Measurements from ENCODE around the gene SLC6A19.
"Not testable (repeated sequence)": the region's sequence is repeated elsewhere in the genome, so short reads cannot be mapped to it uniquely, and the experiment has no call there.

Gene SLC6A19

DNA sequence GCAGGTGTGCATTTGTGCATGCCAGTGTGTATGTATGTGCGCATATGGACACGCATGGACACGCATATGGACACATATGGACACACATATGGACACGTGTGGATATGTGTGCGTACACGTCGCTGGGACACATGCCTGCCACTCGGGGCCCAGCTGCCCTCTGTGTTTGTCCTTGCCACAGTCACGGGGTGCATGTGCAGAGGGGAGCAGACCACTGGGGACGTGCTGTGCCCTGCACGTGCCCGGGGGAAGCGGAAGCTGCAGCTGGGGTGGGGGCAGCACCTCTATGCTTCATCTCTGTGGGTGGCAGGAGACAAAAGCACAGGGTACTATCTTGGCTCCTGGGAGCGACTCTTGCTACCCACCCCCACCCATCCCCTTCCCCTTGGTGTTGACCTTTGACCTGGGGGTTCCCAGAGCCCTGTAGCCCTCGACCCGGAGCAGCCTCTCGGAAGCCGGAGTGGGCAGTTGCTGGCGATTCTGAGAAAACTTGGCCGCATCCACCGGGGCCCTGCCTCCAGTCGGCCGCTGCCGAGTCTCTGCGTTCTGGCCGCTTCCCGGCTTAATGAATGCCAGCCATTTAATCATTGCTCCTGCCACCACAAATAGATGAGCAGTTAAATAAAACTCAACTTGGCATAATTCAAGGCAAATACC, 21.4 kb downstream of the SLC6A19 start:
- DNase-seq (ENCODE audit: low spot score), result no peak

DNA sequence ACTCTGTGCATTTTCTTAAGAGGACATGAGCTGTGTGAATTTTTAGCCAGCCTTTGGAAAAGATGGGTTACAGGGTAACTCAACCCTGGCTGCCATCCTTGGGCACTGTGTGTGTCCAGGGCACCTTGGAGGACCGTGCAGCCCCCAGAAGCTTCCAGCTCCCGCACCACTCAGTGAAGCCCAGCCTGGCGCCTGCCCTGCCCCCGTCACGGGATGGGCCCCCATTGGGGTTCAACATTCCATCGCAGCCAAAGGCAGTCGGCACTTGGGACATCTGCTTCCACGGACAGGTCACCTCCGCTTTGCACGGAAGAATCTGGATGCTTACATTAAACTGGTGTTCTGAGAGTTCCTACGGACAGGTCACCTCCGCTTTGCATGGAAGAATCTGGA, 21.9 kb downstream of the SLC6A19 start:
- no peak for DNase-seq (ENCODE audit: low spot score)

DNA sequence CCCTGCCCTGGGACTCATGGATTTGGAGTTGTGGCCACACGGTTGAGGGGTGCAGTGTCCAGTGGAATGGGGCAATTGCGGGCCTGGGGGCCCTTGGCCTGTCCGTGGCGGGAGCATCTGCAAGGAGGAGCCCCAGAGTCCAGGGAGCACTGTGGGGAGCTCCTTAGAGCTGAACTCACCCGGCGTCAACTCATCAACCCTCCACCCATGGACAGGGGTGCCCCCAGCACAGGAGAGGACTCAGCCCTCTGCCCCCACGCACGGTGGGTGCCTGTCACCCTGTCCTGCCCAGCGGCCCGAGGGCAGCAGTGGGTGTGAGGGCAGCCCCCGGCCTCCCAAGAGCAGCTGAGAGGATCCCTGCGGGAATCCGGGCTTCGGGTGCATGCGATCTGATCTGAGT, 23.2 kb downstream of the SLC6A19 start:
- no peak for DNase-seq (ENCODE audit: low spot score)

DNA sequence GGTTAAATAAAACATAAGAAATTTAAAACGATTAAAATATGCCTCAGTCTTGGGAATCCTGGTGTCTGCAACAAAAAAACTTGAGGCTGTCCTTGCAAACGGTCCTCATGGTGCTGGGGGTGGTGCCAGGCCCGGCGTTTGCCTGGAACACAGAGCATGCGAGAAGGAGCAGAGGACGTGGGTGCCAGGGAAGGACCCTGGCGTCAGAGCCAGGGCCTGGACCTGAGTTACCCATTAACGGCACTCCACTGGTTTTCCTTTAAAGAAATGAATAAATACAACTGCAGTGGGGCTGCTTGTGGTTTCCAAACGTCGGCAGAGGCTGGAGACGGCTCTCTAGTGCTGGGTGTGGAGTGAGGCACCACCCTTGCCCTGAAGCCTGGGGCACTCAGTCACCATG, 23.7 kb downstream of the SLC6A19 start, which contains the start of gene SLC6A18:
Gene SLC6A18 (plus strand): TSS at position 301 of the 400 bp plus-strand sequence. CDS start 97 bp downstream, at position 398.
- no peak for DNase-seq (ENCODE audit: low spot score)

DNA sequence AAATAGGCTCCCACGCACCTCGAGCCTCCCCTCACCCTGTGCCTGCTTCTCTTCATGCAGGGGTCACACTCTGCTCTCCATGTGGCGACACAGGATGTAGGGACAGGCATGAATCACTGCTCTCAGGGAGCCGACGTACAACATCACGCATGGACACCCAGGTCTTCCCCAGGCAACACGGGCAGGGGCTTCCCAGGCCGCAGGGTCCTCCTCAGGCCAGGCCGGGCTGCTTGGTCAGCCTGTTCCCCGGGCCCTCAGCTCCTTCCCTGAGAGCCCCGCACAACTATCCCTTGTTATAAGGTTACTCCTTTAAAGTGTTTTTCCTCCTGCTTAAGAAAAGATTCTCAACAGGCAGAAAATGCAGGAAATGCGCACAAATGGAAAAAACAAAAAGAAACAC, 24.8 kb downstream of the SLC6A19 start:
- no peak for DNase-seq (ENCODE audit: low spot score)

DNA sequence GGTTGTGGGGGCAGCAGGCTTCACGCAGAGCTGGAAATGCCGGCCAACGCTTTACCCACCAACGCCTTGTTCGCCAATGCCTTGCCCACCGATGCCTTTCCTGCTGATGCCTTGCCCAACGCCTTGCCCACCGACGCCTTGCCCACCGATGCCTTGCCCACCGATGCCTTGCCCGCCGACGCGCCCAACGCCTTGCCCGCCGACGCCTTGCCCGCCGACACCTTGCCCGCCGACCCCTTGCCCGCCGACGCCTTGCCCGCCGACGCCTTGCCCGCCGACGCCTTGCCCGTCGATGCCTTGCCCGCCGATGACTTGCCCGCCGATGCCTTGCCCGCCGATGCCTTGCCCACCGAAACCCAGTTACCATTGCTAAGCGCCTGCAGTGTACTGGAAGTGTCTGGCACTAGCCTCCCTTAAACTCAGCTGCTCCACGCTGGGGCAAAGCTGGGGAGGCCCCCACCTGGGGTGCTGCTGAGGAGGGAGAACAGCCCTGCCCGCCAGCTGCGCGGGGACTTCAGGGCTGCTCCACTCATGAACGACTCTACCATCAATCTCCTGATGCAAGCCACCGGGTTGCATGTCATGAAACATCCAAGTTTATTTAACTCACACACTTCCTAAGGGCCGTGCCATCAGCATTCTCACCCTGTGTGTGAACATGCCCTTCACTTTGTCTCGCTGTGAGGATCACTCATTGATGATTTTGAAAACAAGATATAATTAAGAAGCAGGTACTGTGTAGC, 25.6 kb downstream of the SLC6A19 start:
- DNase-seq (ENCODE audit: low spot score), result no peak

DNA sequence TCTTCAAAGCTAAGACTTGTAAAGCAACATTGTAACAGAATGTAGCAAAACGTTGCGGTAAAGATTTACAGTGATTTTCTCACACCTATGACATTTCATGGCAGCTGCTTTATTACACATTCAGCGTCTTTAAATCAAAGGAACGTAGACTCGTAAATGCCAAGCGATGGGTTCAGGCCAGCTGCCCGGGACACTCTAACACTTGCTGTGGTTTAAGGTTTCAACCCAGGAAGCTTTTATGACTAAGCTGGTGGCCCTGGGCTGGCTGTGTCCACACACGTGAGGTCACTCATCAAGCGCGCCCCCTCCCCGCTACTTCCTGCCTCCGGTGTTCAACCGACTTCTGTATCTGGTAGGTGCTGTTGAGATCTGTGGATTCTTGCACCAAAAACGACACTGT, 26.3 kb downstream of the SLC6A19 start:
- DNase-seq (ENCODE audit: low spot score), result no peak

DNA sequence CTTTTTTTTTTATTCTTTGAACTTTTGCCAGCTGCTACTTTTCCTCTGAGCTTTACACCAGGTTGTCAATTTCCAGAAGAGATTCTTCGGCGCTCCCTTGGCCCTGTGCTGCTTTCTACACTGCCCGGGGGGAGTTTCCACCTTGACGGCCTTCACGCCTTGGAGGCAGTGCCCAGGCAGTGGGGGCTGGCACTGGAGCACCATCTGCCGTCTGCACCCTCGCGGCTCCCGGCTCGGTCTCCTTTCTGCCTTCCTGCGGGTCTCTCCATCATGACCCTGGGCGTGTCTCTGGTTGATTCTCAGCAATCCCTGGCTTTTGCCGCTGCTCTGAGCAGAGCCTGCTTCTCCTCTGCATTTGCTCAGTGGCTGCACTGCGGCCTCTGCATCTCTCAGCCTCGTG, 26.7 kb downstream of the SLC6A19 start:
- no peak for DNase-seq (ENCODE audit: low spot score)

DNA sequence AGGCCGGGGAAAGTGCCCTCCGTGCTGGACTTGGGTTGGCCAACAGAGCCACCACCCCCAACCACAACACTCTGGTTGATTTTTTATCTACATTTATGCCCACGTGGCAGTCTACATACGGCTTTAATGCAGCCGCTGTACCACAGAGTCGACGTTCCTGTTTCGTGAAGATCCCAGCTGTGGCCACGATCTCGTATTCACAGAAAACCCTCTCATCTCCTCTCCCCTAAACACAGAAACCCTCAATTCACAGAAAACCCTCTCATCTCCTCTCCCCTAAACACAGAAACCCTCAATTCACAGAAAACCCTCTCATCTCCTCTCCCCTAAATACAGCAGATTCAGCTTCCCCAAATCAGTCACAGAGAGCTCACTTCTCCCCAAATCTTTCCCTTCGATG, 27.6 kb downstream of the SLC6A19 start:
- DNase-seq (ENCODE audit: low spot score), result not testable (repeated sequence)

DNA sequence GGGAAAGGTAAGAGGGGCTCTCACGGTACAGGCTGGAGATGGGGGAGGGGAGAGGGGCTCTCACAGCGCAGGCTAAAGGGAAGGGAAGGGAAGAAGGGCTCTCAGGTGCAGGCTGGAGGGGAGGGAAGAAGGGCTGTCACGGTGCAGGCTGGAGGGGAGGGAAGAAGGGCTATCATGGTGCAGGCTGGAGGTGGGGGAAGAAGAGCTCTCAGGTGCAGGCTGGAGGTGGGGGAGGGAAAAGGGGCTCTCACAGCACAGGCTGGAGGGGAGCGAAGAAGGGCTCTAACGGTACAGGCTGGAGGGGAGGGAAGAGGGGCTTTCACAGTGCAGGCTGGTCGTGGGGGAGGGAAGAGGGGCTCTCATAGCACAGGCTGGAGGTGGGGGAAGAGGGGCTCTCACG, 28.4 kb downstream of the SLC6A19 start:
- DNase-seq (ENCODE audit: low spot score), result no peak

DNA sequence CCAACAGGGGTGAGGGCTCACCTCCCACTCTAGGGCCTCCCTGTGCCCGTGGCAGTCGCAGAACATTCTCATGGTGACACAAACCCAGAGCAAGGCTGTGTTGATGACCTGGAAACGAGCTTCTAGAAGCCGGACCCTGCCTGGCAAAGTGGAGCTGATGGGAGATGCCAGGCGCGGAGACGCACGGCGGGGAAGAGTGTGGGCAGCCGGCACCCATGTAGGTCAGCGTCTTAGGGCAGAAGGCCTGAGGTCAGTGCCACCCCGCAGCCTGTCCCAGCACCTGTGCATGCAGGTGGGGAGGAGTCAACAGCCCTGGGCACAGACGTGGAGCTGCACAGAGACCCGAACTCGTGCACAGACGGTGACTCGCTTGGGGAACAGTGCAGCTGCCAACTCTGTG, 29.2 kb downstream of the SLC6A19 start:
- DNase-seq (ENCODE audit: low spot score), result no peak

DNA sequence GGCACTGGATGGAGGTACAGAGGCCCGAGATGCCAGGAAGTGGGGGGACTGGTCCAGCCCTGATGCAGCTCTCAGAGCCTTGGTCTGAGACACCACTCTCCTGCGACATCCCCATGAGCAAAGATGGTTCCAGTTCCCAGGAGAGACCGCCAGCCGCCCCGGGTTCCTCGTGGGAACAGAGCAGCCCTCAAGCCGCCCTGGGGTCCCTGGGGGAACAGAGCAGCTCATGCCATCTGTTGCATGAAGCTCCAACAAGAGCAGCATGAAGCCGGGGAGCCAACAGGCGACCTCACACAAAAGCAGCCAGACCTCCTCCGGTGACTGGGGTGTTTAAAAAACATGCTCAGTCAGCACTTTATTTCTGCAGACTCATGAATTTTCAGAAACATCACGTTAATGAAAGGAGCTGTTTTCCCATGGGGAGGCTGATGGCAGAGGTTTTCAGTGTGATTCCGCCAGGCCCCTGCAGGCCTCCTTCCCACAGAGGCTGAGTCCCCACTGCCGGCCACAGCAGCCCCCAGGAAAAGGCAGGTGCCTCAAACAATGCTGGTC, 30.0 kb downstream of the SLC6A19 start:
- no peak for DNase-seq (ENCODE audit: low spot score)

DNA sequence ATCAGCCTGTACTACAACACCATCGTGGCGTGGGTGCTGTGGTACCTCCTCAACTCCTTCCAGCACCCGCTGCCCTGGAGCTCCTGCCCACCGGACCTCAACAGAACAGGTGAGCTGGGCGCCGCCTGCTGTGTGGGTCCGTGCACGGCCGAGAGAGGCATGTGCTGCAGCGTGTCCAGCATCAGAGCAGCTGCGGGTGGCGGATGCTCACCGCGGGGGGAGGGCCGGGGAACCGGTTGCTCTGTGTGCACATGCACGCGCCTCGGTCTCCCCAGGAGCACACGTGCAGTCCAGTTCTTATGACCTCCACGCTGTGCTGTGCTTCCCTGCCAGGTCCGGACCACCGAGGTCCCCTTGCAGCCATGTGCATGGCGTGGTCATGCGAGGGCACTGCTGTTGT, 31.4 kb downstream of the SLC6A19 start:
- no peak for DNase-seq (ENCODE audit: low spot score)

DNA sequence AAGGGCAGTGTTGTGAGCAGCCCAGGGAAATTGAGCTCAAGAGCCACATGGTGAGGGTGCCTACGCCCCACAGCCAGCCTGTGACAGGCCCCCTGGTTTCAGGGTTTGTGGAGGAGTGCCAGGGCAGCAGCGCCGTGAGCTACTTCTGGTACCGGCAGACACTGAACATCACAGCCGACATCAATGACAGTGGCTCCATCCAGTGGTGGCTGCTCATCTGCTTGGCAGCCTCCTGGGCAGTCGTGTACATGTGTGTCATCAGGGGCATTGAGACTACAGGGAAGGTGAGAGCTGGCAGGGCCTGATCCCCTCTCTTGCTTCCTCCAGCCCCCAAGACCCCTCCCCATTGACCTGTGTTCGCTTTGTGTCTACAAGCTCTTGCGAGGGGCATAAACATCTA, 34.0 kb downstream of the SLC6A19 start:
- no peak for DNase-seq (ENCODE audit: low spot score)

DNA sequence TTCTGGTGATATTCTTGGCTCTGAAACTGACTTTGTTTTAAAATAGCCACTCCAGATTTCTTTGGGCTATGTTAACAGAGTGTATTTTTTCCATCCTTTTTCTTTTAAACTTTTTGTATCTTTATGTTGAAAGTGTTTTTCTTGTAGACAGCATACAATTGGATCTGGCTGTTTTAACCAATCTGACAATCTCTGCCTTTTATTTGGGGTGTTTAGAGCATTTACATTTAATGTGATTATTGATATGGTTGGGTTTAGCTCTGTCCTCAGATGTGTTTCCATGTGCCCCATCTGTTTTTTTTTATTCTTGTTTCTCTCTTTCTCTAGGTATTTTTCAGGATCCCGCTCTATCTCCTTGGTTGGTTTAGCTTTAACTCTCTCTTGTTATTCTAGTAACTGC, 34.4 kb downstream of the SLC6A19 start:
- DNase-seq (ENCODE audit: low spot score), result no peak

DNA sequence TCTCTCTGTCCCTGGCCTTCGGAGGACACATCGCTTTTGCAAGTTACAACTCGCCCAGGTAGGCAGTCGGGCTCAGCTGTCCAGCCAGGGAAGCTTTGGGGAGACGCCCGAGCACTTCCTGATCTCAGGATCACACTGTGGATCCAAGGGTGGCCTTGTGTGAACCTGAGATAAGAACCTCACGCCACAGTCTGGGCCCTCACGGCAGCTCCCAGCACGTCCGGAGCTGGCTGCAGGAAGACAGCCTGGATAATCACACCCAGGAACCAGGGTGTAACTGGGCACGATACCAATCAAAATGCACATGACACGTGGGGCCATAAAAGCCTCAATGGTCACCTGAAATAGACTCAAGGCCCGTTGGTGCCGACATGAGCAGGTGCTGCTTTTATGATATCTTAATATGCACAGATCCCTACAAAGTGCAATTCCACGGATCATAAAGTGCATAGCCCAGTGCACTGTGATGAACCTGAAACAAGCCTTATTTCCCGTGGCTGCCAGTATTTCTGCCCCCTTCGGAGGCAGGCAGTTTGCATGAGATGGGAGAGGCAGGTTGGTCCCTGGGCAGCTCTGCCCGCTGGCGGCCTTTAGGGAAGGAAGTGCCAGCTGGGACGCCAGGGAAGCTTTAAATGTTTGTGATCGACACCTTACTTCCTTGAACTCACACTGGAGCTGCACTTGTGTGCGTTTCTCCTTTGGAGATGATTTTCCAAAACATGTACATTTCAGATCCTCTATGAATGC, 38.3 kb downstream of the SLC6A19 start:
- DNase-seq (ENCODE audit: low spot score), result no peak

DNA sequence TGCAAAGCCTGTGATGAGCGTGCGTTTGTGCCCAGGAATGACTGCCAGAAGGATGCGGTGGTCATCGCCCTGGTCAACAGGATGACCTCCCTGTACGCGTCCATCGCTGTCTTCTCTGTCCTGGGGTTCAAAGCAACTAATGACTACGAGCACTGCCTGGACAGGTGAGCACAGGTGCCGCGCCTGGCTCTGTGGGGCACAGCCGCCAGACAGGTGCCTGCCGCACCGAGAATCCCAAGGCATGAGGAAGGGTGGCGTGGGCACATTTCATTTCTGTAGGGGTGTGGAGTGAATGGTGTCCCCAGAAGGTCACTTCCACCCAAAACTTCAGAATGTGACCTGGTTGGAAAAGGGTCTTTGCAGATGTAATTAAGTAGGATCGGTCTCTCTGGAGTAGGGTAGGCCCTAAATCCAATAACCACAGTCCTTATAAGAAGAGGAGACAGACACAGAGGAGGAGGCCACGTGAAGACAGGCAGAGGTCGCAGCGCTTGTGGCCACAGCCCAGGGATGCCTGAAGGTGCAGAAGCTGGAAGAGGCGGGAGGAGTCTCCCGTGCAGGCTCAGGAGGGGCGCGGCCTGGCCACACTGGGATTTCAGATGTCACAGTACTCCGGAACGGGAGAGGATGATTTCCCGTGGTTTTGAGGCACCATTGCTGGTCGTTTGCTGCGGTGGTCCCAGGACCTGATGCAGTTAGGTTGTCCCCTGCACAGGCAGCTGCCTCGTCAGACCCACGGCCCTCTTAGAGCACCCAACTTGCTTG, 39.3 kb downstream of the SLC6A19 start:
- DNase-seq (ENCODE audit: low spot score), result no peak

DNA sequence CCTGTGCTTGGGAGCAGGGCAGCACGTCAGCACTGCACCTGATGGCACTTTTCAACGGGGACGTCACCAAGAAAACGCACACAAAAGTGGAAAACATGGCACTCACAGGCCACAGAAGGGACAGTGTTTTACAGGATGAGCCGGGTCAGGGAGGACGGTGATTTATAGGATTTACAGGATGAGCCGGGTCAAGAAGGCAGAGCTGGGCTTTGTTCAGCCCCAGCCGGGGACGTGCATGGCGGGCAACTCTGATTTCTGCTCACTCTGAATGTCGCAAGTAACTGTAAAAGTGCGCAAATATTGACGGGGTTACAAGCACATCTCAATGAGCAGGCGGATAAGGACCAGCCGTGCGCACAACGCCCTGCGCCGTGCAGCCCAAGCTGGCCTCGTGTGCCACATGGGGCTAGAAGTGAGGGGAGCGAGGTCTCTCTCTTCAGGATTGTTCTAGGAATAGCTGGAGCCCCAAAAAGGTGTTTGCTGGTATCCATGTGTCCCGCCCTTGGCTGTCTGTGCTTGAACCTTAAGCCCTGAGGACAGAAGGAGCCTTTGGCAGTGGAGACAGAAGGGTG, 40.2 kb downstream of the SLC6A19 start:
- DNase-seq (ENCODE audit: low spot score), result no peak

DNA sequence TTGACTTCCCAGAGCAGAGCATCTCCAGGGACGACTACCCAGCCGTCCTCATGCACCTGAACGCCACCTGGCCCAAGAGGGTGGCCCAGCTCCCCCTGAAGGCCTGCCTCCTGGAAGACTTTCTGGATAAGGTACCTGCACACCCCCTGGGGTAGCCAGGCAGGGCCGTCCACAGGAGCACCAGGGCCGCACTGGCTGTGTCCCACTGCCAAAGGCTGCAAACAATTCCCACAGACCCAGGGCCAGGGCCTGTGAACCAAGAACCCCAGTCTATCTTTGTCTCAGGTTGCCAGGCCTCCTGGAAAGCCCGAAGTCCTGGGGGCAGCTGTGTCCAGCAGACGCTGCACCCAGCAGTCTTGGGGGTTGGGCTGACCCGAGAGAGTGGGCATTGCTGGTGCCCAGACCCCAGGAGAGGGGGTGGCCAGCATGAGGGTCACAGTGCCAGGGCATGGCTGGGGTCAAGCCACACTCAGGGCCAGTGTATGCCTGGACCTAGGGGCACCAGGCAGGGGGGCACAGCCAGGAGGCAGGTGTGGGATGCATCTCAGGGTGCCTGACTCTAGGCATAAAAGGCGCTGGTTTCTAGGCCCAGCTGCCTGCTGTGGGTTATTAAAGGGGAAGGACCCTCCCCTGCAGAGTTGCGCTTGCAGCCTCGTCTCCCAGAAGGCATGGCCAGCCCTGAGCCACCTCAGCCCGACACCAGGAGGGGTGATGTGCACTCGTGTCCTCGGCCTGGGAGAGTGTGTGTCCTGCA, 41.5 kb downstream of the SLC6A19 start:
- DNase-seq (ENCODE audit: low spot score), result no peak

DNA sequence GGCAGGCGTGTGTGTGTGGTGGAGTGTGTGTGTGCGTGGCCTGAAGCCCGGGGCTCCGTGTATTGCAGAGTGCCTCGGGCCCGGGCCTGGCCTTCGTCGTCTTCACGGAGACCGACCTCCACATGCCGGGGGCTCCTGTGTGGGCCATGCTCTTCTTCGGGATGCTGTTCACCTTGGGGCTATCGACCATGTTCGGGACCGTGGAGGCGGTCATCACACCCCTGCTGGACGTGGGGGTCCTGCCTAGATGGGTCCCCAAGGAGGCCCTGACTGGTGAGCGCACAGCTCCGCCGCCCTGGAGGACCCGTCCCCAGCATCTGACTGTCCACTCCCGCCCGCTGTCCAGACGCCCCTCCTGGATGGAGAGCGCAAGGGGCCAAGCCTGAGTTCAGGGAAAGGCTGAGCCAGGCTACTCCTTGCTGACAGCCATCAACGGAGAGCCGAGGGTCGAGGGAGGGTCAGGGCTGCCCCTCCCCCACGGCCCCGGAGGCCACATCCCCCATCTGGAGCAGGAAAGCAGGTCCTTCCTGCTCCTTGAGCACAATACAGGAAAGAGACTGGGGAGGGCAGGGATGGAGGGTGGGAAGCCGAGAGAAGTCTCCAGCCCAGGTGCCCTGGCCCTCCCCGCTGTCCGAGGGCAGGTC, 42.2 kb downstream of the SLC6A19 start:
- DNase-seq (ENCODE audit: low spot score), result no peak
